Glomerular visceral epithelial cell (primary cell): ENCODE measurements around the gene LATS1.
A peak's percentile ranks its signal among the peaks of the same experiment; 100 is the strongest.
"Not testable (repeated sequence)": the region's sequence is repeated elsewhere in the genome, so short reads cannot be mapped to it uniquely, and the experiment has no call there.

Experiments
- DNase-seq: peaks from one replicate; pipeline ENCODE4 v3.0.0-alpha.2; 2016; ENCODE audit errors: extremely low spot score

LATS1 gene

GRCh38 chr6:149717588-149718458 is at the start of gene LATS1:
TSS of gene LATS1 (minus strand) at chr6:149718101. CDS start at chr6:149702126, 15,975 bp downstream.
- peak; percentile 88 for DNase-seq

DNA sequence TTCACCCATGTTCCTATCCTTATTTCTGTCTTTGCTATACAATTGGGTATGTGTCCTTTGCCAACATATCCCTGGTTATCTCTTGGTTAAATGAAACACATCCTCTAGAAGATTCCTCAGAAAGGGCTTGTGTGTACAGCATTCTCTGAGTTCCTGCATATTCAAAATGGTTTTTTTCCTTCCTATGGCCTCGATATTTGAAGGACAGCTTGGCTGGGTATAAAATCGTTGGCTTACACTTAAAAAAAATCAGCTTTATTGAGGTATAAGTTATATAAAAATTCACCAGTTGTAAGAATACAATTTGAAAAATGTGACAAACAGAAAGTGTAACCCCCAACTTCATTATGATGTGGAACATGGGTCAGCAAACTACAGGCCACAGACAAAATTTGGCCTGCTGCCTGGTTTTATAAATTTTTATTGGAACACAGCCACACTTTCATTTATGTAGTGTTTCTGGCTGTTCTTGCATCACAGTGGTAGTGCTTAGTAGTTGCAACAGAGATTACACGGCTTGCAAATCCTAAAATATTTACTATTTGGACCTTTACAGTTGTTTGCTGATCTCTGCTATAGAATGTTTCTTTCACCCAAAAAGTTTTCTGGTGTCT is 48.4 kb upstream of the LATS1 start:
- DNase-seq = peak; percentile 63

DNA sequence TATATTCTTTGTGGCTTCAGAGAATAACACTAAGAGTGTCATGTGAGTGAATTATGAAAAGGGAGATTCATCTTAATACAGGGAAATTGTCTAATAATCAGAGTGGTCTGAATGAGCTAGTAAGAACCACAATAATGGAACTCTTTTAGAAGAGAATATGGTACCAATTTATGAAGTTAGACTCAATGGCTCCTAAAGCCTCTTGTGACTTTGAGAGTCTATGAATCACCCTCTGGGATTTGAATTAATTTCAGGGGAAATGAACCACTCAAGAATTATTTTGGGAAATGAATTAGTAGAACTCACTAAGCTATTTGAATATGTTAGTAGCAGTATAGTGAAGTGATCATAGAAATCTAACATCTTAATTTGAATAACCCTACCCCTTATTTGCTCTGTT is 46.0 kb upstream of the LATS1 start:
- DNase-seq = no peak

GRCh38 chr6:149761438-149761837 is 43.5 kb upstream of the LATS1 start:
- no peak for DNase-seq

DNA sequence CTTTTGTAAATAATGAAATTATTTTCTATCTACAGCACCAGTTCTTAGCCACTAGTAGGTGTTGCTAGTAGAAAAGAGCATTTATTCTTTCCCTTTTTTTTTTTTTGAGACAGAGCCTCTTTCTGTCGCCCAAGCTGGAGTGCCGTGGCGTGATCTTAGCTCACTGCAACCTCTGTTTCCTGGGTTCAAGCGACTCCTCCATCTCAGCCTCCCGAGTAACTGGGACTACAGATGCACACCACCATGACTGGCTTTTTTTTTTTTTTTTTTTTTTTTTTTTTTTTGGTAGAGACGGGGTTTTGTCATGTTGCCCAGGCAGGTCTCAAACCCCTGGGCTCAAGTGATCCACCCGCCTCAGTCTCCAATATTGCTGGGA is 38.3 kb upstream of the LATS1 start:
- no peak for DNase-seq

- DNase-seq = no peak
These were observed 37.7 kb upstream of the LATS1 start for GRCh38 chr6:149755300-149756260.

- no peak for DNase-seq
These were observed 36.6 kb upstream of the LATS1 start for GRCh38 chr6:149754548-149754947.

DNA sequence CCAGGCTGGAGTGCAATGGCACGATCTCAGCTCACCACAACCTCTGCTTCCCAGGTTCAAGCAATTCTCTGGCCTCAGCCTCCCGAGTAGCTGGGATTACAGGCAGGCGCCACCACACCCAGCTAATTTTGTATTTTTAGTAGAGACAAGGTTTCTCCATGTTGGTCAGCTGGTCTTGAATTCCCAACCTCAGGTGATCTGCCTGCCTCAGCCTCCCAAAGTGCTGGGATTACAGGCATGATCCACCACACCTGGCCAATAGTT is 35.4 kb upstream of the LATS1 start:
- not testable (repeated sequence) for DNase-seq

- no peak for DNase-seq
These were observed 34.9 kb upstream of the LATS1 start for GRCh38 chr6:149752600-149753373.

DNA sequence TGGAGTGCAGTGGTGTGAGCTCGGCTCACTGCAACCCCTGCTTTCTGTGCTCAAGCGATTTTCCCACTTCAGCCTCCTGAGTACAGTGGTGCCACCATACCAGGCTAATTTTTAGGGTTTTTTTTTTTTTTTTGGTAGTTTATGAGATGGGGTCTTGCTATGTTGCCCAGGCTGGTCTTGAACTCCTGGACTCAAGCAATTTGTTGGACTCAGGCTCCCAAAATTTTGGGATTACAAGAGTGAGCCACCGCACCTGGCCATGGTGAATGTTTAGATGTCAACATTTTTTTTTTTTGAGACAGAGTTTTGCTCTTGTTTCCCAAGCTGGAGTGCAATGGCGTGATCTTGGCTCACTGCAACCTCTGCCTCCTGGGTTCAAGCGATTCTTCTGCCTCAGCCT is 34.0 kb upstream of the LATS1 start:
- not testable (repeated sequence) for DNase-seq

GRCh38 chr6:149751239-149751638 is 33.3 kb upstream of the LATS1 start:
- no peak for DNase-seq

DNA sequence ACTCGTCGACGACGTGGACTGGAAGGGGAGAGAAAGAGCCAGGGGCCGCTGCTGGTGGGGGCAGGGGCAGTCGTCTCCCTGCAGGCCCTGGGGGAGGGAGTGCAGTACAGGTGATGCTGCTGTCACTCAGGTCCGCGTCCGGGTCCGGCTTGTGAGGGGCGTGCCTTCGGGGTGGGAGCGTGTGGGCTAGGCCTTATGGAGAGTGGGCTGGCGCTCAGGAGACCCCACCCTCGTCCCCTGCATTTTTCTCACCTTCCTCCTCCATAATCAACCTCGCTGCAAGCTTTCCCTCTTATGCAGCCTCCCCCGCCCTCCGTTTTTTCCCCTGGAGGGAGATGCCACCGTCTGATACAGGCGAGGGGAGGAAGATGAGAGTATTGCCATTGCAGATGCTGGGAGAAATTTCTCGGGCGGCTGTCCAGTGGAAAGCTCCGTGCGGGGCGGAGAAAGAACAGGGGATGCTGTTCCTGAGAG is 32.3 kb upstream of the LATS1 start:
- DNase-seq = peak; percentile 83

DNA sequence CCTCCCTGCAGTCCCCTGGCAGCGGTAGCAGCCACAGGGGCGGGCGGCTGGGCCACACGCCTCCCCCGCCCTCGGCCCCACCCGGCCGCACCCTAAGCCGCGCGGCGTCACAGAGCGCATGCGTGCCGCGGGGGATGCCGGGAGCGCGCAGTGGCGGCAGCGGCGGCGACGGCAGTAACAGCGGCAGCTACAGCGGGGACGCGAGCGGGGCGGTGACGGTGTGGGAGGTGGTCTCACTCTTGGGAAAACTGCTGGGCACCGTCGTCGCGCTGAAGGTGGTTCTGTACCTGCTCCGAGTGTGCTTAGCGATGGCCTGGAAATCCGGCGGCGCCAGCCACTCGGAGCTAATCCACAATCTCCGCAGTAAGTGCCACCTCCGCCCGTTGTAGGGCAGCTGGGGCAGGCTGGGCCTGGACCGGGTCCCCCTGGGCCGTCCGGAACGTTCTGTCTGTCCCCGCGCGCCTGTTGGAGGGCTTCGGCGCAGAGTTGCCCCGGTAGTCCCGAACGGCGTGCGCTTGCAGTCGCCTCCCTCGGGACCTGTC is 31.8 kb upstream of the LATS1 start, which contains the start of gene PCMT1:
TSS of gene PCMT1 (plus strand) at position 148 of the 542 bp plus-strand sequence. CDS start at position 309, 161 bp downstream.
- peak; percentile 95 for DNase-seq

GRCh38 chr6:149749082-149749593 is 31.2 kb upstream of the LATS1 start:
- not testable (repeated sequence) for DNase-seq

GRCh38 chr6:149746147-149746946 is 28.4 kb upstream of the LATS1 start, which contains the start of gene NUP43:
TSS of gene NUP43 (minus strand) at chr6:149746529. CDS start at chr6:149746495, 34 bp downstream.
- DNase-seq = peak; percentile 93

GRCh38 chr6:149745252-149745651 is 27.4 kb upstream of the LATS1 start:
- DNase-seq = not testable (repeated sequence)

- no peak for DNase-seq
These were observed 17.0 kb upstream of the LATS1 start for GRCh38 chr6:149734915-149735314.

DNA sequence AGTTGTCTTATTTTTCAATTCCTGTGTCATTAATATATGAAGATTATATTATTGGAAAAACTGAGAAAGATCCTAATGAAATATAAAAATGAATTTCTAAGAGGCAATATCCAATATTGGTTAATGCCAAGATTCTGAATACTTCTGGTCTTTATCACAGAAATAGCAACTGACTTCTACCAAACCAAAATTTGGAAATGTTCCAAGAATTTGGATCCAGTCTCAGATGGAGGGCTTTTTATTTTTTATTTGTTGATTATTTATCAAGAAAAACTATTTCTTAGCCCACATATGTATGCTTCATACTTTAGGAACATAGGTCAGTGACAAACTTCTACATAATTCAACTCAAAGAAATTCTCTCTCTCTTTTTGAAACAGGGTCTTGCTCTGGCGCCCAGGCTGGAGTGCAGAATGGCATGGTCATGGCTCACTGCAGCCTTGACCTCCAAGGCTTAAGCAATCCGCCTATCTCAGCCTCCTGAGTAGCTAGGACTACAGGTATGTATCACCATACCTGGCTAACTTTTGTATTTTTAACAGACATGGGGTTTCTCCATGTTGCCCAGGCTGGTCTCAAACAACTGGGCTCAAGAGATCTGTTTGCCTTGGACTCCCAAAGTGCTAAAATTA is 15.3 kb upstream of the LATS1 start:
- DNase-seq = no peak

DNA sequence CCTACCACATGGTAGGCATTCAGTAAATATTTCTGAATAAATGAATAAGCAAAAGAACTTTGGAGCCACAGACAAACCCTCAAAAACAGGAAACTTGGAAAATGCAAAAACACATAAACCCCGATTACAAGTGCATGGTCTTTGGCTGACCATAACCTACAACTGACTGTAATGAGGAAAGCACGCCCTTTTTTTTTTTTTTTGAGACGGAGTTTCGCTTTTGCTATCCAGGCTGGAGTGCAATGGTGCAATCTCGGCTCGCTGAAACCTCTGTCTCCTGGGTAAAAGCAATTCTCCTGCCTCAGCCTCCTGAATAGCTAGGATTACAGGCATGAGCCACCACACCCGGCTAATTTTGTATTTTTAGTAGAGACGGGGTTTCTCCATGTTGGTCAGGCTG is 11.9 kb upstream of the LATS1 start:
- DNase-seq = no peak
